ENCODE results near the gene SKIC8. TPM values are rescaled to one million over a fixed set of nuclear protein-coding genes. Genes with fewer than 3 reads are reported as not detected.
A peak's percentile ranks its signal among the peaks of the same experiment; 100 is the strongest.
"Not testable (repeated sequence)": the region's sequence is repeated elsewhere in the genome, so short reads cannot be mapped to it uniquely, and the experiment has no call there.

Gene SKIC8
- total and polyA plus RNA-seq, 3 experiments from 2014 or later: 60.2 to 82.5 (median 62.9) TPM

- Histone ChIP-seq H3K9me3 (ENCODE audit: low read length) (no peaks in the 10 kb centered on the region), H3K27ac (ENCODE audit: low read depth, low read length) (no peak overlapping the region), H3K4me3 (ENCODE audit: low read length) (no peak overlapping the region), H3K27me3 (ENCODE audit: insufficient read depth, low read length, poor library complexity, severe bottlenecking) (no peaks in the 10 kb centered on the region), H3K36me3 (ENCODE audit: insufficient read depth, low read length) (no peaks in the 10 kb centered on the region), H3K4me1 (ENCODE audit: insufficient read depth, low read length) (no peaks in the 10 kb centered on the region)
- H3K4me1 Mint-ChIP-seq: no peaks in the 10 kb centered on the region
- CTCF ChIA-PET: interaction anchor here (0.8 to 2.0 kb wide), 3 partner anchors 14 to 149 kb away, joined by 3 to 7 read pairs (median 3); no protein-coding TSS in a partner anchor
- no peaks in the 10 kb centered on the region for H3K36me3 Mint-ChIP-seq
- H3K9me3 Mint-ChIP-seq: no peaks in the 10 kb centered on the region
- no peak overlapping the region for H3K4me3 Mint-ChIP-seq
- H3K27me3 Mint-ChIP-seq: peaks cover 0 to 2% of the 10 kb centered on the region in 2 donors
- H3K27ac Mint-ChIP-seq: no peak overlapping the region
- POLR2A ChIA-PET: no interaction called here
- no peak for DNase-seq
Measured at GRCh38 chr15:78257681-78258080, 41.7 kb downstream of the SKIC8 start.

- H3K4me3 Mint-ChIP-seq: no peak overlapping the region
- no peak for DNase-seq
- H3K4me1 Mint-ChIP-seq: no peaks in the 10 kb centered on the region
- no peaks in the 10 kb centered on the region for H3K4me1 ChIP-seq (ENCODE audit: insufficient read depth, low read length)
- no peak overlapping the region for H3K4me3 ChIP-seq (ENCODE audit: low read length)
- no peaks in the 10 kb centered on the region for H3K27me3 ChIP-seq (ENCODE audit: insufficient read depth, low read length, poor library complexity, severe bottlenecking)
- H3K27ac ChIP-seq (ENCODE audit: low read depth, low read length): no peak overlapping the region
- CTCF ChIA-PET: interaction anchor here (2.0 kb wide), 1 partner anchor 148 kb away, joined by 7 read pairs; no protein-coding TSS in a partner anchor
- H3K36me3 Mint-ChIP-seq: no peaks in the 10 kb centered on the region
- H3K36me3 ChIP-seq (ENCODE audit: insufficient read depth, low read length): no peaks in the 10 kb centered on the region
- no peaks in the 10 kb centered on the region for H3K9me3 ChIP-seq (ENCODE audit: low read length)
- H3K27me3 Mint-ChIP-seq: peaks cover 0 to 2% of the 10 kb centered on the region in 2 donors
- POLR2A ChIA-PET: no interaction called here
- no peaks in the 10 kb centered on the region for H3K9me3 Mint-ChIP-seq
- no peak overlapping the region for H3K27ac Mint-ChIP-seq
Measured at GRCh38 chr15:78256044-78256437, 43.4 kb downstream of the SKIC8 start.

- no peak for DNase-seq
- no peaks in the 10 kb centered on the region for H3K36me3 ChIP-seq (ENCODE audit: insufficient read depth, low read length)
- Mint-ChIP-seq H3K9me3 (no peaks in the 10 kb centered on the region), H3K4me3 (no peak overlapping the region), H3K36me3 (no peaks in the 10 kb centered on the region), H3K4me1 (no peaks in the 10 kb centered on the region), H3K27me3 (peaks cover 0 to 2% of the 10 kb centered on the region in 2 donors), H3K27ac (no peak overlapping the region)
- H3K4me1 ChIP-seq (ENCODE audit: insufficient read depth, low read length): no peaks in the 10 kb centered on the region
- ChIA-PET POLR2A (interaction anchor here (0.9 kb wide), 1 partner anchor 11 kb away, joined by 3 read pairs; no protein-coding TSS in a partner anchor), CTCF (interaction anchor here (1.1 to 2.0 kb wide), 4 partner anchors 10 to 237 kb away, joined by 3 to 7 read pairs (median 4); no protein-coding TSS in a partner anchor)
- no peak overlapping the region for H3K4me3 ChIP-seq (ENCODE audit: low read length)
- no peak overlapping the region for H3K27ac ChIP-seq (ENCODE audit: low read depth, low read length)
- no peaks in the 10 kb centered on the region for H3K27me3 ChIP-seq (ENCODE audit: insufficient read depth, low read length, poor library complexity, severe bottlenecking)
- no peaks in the 10 kb centered on the region for H3K9me3 ChIP-seq (ENCODE audit: low read length)
Measured at GRCh38 chr15:78255421-78256043, 43.9 kb downstream of the SKIC8 start.

GRCh38 chr15:78251136-78251535 lies 48.3 kb downstream of the SKIC8 start:
- Mint-ChIP-seq H3K27ac (peak overlapping the region in 1 of 8 donors; percentile 74), H3K27me3 (no peaks in the 10 kb centered on the region), H3K4me1 (no peaks in the 10 kb centered on the region), H3K9me3 (no peaks in the 10 kb centered on the region), H3K36me3 (no peaks in the 10 kb centered on the region), H3K4me3 (no peak overlapping the region)
- no peaks in the 10 kb centered on the region for H3K4me1 ChIP-seq (ENCODE audit: insufficient read depth, low read length)
- no peaks in the 10 kb centered on the region for H3K9me3 ChIP-seq (ENCODE audit: low read length)
- no peak overlapping the region for H3K4me3 ChIP-seq (ENCODE audit: low read length)
- no peak overlapping the region for H3K27ac ChIP-seq (ENCODE audit: low read depth, low read length)
- no peaks in the 10 kb centered on the region for H3K27me3 ChIP-seq (ENCODE audit: insufficient read depth, low read length, poor library complexity, severe bottlenecking)
- no peaks in the 10 kb centered on the region for H3K36me3 ChIP-seq (ENCODE audit: insufficient read depth, low read length)
- DNase-seq: no peak
- ChIA-PET CTCF (no interaction called here), POLR2A (no interaction called here)

DNA sequence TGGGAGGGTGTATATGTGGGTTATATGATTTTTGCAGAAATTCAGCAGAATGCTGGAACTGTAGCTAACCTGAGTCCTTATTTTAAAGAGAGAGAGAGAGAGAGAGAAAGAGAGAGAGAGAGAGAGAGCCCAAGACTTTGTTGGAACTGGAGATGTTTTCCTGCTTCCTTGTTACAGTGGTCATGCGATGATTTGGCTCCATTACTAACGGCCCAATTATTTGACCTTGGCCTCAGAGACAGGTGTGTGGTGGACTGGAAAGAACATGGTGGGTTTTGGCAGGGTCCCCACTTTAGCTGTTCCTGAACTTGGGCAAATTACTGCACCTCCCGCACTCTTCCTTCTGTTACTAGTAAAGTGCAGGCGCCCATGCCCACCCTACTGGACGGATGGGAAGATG lies 50.3 kb downstream of the SKIC8 start:
- Histone ChIP-seq H3K27me3 (ENCODE audit: insufficient read depth, low read length, poor library complexity, severe bottlenecking) (no peaks in the 10 kb centered on the region), H3K4me1 (ENCODE audit: insufficient read depth, low read length) (no peaks in the 10 kb centered on the region), H3K36me3 (ENCODE audit: insufficient read depth, low read length) (no peaks in the 10 kb centered on the region), H3K9me3 (ENCODE audit: low read length) (no peaks in the 10 kb centered on the region), H3K27ac (ENCODE audit: low read depth, low read length) (no peak overlapping the region), H3K4me3 (ENCODE audit: low read length) (no peak overlapping the region)
- H3K9me3 Mint-ChIP-seq: peaks cover 0 to 2% (median 0%) of the 10 kb centered on the region in 5 donors
- ChIA-PET CTCF (interaction anchor here (1.4 kb wide), 1 partner anchor 9 kb away, joined by 4 read pairs; no protein-coding TSS in a partner anchor), POLR2A (no interaction called here)
- no peak for DNase-seq
- no peak overlapping the region for H3K27ac Mint-ChIP-seq
- H3K4me3 Mint-ChIP-seq: no peak overlapping the region
- peaks cover 0 to 4% of the 10 kb centered on the region in 2 donors for H3K27me3 Mint-ChIP-seq
- H3K4me1 Mint-ChIP-seq: no peaks in the 10 kb centered on the region
- no peaks in the 10 kb centered on the region for H3K36me3 Mint-ChIP-seq

DNA sequence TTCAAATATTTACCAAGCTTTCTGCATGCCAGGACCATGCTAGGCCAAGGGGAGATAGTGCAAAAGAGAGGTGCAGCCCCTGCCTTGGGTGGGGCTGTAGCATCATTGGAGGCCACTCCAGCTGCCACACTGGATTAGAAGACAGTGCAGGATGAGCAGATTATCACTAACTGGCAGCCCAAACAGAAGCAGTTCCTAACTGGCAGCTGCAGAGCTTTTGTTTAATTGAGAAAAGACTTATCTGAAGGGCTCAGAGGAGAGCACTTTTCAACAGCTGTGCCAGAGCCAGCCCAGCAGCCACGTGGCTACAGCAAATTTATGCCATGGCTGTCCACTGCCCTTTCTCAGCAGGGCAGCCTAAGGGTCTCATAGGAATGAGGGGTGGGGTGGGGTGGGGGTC lies 51.5 kb downstream of the SKIC8 start:
- peaks cover 0 to 4% of the 10 kb centered on the region in 2 donors for H3K27me3 Mint-ChIP-seq
- H3K27ac Mint-ChIP-seq: no peak overlapping the region
- H3K27ac ChIP-seq (ENCODE audit: low read depth, low read length): no peak overlapping the region
- POLR2A ChIA-PET: no interaction called here
- H3K9me3 Mint-ChIP-seq: peaks cover 0 to 2% (median 0%) of the 10 kb centered on the region in 5 donors
- H3K4me1 ChIP-seq (ENCODE audit: insufficient read depth, low read length): no peaks in the 10 kb centered on the region
- no peaks in the 10 kb centered on the region for H3K27me3 ChIP-seq (ENCODE audit: insufficient read depth, low read length, poor library complexity, severe bottlenecking)
- H3K4me1 Mint-ChIP-seq: no peaks in the 10 kb centered on the region
- CTCF ChIA-PET: no interaction called here
- H3K4me3 Mint-ChIP-seq: no peak overlapping the region
- no peaks in the 10 kb centered on the region for H3K36me3 ChIP-seq (ENCODE audit: insufficient read depth, low read length)
- no peak overlapping the region for H3K4me3 ChIP-seq (ENCODE audit: low read length)
- H3K36me3 Mint-ChIP-seq: no peaks in the 10 kb centered on the region
- no peak for DNase-seq
- no peaks in the 10 kb centered on the region for H3K9me3 ChIP-seq (ENCODE audit: low read length)

DNA sequence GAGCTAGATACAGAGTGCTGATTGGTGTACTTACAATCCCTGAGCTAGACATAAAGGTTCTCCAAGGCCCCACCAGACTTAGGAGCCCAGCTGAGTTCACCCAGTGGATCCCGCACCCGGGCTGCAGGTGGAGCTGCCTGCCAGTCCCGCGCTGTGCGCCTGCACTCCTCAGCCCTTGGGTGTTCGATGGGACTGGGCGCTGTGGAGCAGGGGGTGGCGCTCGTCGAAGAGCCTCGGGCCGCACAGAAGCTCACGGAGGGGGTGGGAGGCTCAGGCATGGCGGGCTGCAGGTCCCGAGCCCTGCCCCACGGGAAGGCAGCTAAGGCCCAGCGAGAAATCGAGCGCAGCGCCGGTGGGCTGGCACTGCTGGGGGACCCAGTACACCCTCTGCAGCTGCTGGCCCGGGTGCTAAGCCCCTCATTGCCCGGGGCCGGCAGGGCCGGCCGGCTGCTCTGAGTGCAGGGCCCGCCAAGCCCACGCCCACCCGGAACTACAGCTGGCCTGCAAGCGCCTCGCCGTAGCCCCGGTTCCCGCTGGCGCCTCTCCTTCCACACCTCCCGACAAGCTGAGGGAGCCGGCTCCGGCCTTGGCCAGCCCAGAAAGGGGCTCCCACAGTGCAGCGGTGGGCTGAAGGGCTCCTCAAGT lies 53.3 kb downstream of the SKIC8 start:
- H3K27me3 Mint-ChIP-seq; H3K36me3 ChIP-seq (ENCODE audit: insufficient read depth, low read length); H3K4me3 ChIP-seq (ENCODE audit: low read length); H3K4me1 Mint-ChIP-seq; H3K4me1 ChIP-seq (ENCODE audit: insufficient read depth, low read length); H3K27me3 ChIP-seq (ENCODE audit: insufficient read depth, low read length, poor library complexity, severe bottlenecking); H3K27ac ChIP-seq (ENCODE audit: low read depth, low read length); DNase-seq; POLR2A ChIA-PET; H3K27ac Mint-ChIP-seq; H3K36me3 Mint-ChIP-seq; H3K9me3 Mint-ChIP-seq; H3K9me3 ChIP-seq (ENCODE audit: low read length): not testable (repeated sequence)
- peak overlapping the region in 1 of 7 donors; percentile 46 for H3K4me3 Mint-ChIP-seq
- CTCF ChIA-PET: interaction anchor here (1.2 kb wide), 1 partner anchor 40 kb away, joined by 3 read pairs; no protein-coding TSS in a partner anchor

DNA sequence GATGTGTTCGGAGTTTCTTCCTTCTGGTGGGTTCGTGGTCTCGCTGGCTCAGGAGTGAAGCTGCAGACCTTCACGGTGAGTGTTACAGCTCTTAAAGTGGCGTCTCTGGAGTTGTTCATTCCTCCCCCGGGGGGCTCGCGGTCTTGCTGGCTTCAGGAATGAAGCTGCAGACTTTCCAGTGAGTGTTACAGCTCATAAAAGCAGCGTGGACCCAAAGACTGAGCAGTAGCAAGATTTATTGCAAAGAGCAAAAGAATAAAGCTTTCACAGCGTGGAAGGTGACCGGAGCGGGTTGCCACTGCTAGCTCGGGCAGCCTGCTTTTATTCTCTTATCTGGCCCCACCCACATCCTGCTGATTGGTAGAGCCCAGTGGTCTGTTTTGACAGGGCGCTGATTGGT lies 54.0 kb downstream of the SKIC8 start:
- H3K4me1 ChIP-seq (ENCODE audit: insufficient read depth, low read length); H3K4me1 Mint-ChIP-seq; H3K27ac ChIP-seq (ENCODE audit: low read depth, low read length); H3K36me3 ChIP-seq (ENCODE audit: insufficient read depth, low read length); H3K4me3 ChIP-seq (ENCODE audit: low read length); H3K4me3 Mint-ChIP-seq; H3K36me3 Mint-ChIP-seq; H3K27me3 Mint-ChIP-seq; DNase-seq; POLR2A ChIA-PET; H3K9me3 Mint-ChIP-seq; H3K27ac Mint-ChIP-seq; H3K9me3 ChIP-seq (ENCODE audit: low read length); H3K27me3 ChIP-seq (ENCODE audit: insufficient read depth, low read length, poor library complexity, severe bottlenecking): not testable (repeated sequence)
- CTCF ChIA-PET: interaction anchor here (1.2 to 1.5 kb wide), 2 partner anchors 40 to 286 kb away, joined by 3 read pairs; no protein-coding TSS in a partner anchor

Measured in CD8-positive, alpha-beta memory T cell (primary cell).